HG03457 (cell line): Measurements from ENCODE around the gene CA9.

Source experiments
- ATAC-seq: cut with Tn5 transposase; IDR thresholded peaks from one replicate; pipeline ENCODE4 v1.9.1; 2021; ENCODE audit warnings: moderate number of reproducible peaks; ENCODE audit not compliant: unreplicated experiment

The CA9 gene

GRCh38 chr9:35675204-35675603, 1.5 kb downstream of the CA9 start:
- ATAC-seq: no peak

- ATAC-seq: no peak
These were observed 2.1 kb downstream of the CA9 start for GRCh38 chr9:35675732-35676392.

GRCh38 chr9:35679091-35679490, 5.4 kb downstream of the CA9 start:
- no peak for ATAC-seq

GRCh38 chr9:35679766-35680330, 6.1 kb downstream of the CA9 start:
- ATAC-seq: no peak

- no peak for ATAC-seq
These were observed 6.8 kb downstream of the CA9 start for GRCh38 chr9:35680331-35681105.

GRCh38 chr9:35681341-35682002, 7.7 kb downstream of the CA9 start:
- no peak for ATAC-seq

GRCh38 chr9:35682051-35682450, 8.3 kb downstream of the CA9 start:
- no peak for ATAC-seq

- ATAC-seq: no peak
These were observed 9.0 kb downstream of the CA9 start for GRCh38 chr9:35682520-35683315.

- ATAC-seq: no peak
These were observed 9.6 kb downstream of the CA9 start for GRCh38 chr9:35683323-35683722.

- no peak for ATAC-seq
These were observed 11.2 kb downstream of the CA9 start for GRCh38 chr9:35684921-35685320.

- no peak for ATAC-seq
These were observed 11.8 kb downstream of the CA9 start for GRCh38 chr9:35685506-35685905.

- no peak for ATAC-seq
These were observed 12.8 kb downstream of the CA9 start for GRCh38 chr9:35686222-35687203.

GRCh38 chr9:35687306-35687705, 13.6 kb downstream of the CA9 start:
- no peak for ATAC-seq

- no peak for ATAC-seq
These were observed 14.3 kb downstream of the CA9 start for GRCh38 chr9:35687972-35688557.

GRCh38 chr9:35688558-35689541, 15.1 kb downstream of the CA9 start:
- no peak for ATAC-seq

- no peak for ATAC-seq
These were observed 16.0 kb downstream of the CA9 start, which contains the start of gene TPM2 for GRCh38 chr9:35689542-35690293. Gene TPM2, minus strand, starts transcription at chr9:35689925. Its CDS starts 108 bp downstream, at chr9:35689817.

GRCh38 chr9:35690294-35690613, 16.5 kb downstream of the CA9 start:
- no peak for ATAC-seq
